ENCODE data around the gene PKN2.

Gene PKN2

DNA sequence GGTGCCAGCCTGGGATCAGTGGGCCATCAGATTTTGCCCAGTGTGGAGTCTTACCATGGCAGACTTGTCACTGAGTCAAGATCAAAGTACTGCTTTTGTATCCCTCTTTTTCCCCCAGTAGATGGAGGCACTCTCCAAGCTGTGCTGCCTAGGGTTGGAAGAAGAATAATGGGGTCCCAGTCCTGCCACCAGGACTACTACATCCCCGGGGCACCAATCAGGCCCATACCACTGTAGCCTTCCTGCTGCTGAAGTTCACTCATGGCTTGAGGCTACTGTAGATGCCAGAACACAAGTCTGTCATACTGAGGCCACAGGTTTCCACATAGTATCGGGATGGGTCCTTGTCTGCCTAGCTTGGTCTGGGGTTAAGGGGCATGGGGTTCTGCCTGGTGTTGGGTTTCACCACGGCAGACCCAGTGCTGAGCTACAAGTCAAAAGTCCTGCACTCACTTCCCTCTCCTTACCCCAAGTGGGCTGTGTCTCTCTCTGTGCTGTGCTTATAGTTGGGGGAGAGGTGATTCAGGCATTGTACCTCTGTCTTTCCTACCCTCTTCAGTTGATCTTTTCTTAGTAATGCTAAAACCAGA, 53.4 kb downstream of the PKN2 start:
- H3K36me3 ChIP-seq (ENCODE audit: control insufficient read depth, low read length), result peaks cover 25% of the 10 kb centered on the region
- no peaks in the 10 kb centered on the region for H3K9me2 ChIP-seq (replicated peaks; ENCODE audit: control insufficient read depth, low read length)
- no peak overlapping the region for H3K4me3 ChIP-seq (ENCODE audit: low read length)
- H3K9me3 ChIP-seq (ENCODE audit: control insufficient read depth, insufficient read depth, low read length), result no peaks in the 10 kb centered on the region
- no peaks in the 10 kb centered on the region for H3K4me1 ChIP-seq (ENCODE audit: control insufficient read depth, low read length)
- no peak for TF ChIP-seq EZH2phosphoT487 (IDR thresholded peaks at IDR 0.05; ENCODE audit: borderline replicate concordance, low read length)
- TF ChIP-seq, protein P1, sequence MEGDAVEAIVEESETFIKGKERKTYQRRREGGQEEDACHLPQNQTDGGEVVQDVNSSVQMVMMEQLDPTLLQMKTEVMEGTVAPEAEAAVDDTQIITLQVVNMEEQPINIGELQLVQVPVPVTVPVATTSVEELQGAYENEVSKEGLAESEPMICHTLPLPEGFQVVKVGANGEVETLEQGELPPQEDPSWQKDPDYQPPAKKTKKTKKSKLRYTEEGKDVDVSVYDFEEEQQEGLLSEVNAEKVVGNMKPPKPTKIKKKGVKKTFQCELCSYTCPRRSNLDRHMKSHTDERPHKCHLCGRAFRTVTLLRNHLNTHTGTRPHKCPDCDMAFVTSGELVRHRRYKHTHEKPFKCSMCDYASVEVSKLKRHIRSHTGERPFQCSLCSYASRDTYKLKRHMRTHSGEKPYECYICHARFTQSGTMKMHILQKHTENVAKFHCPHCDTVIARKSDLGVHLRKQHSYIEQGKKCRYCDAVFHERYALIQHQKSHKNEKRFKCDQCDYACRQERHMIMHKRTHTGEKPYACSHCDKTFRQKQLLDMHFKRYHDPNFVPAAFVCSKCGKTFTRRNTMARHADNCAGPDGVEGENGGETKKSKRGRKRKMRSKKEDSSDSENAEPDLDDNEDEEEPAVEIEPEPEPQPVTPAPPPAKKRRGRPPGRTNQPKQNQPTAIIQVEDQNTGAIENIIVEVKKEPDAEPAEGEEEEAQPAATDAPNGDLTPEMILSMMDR (IDR thresholded peaks at IDR 0.05; ENCODE audit: low read depth, low read length, poor library complexity, severe bottlenecking), result no peak
- no peak overlapping the region for H3K4me2 ChIP-seq (ENCODE audit: low read length)
- H3K79me2 ChIP-seq (ENCODE audit: control insufficient read depth, low read length), result peaks cover 71% of the 10 kb centered on the region
- peaks cover 9% of the 10 kb centered on the region; the same call in 1 of the 2 replicates for H4K20me1 ChIP-seq (ENCODE audit: control insufficient read depth, insufficient read depth, low read depth, low read length)
- H3K27me3 ChIP-seq (ENCODE audit: control insufficient read depth, low read length), result no peaks in the 10 kb centered on the region
- no peaks in the 10 kb centered on the region for H3F3A ChIP-seq (ENCODE audit: control insufficient read depth, insufficient read depth)
- H3K27ac ChIP-seq (ENCODE audit: low read depth, low read length), result no peak overlapping the region

- H3K4me1 ChIP-seq (ENCODE audit: control insufficient read depth, low read length), result no peaks in the 10 kb centered on the region
- no peak overlapping the region for H3K4me2 ChIP-seq (ENCODE audit: low read length)
- peaks cover 40% of the 10 kb centered on the region for H3K79me2 ChIP-seq (ENCODE audit: control insufficient read depth, low read length)
- H3K9me3 ChIP-seq (ENCODE audit: control insufficient read depth, insufficient read depth, low read length), result no peaks in the 10 kb centered on the region
- H3K36me3 ChIP-seq (ENCODE audit: control insufficient read depth, low read length), result peaks cover 39% of the 10 kb centered on the region
- peaks cover 9% of the 10 kb centered on the region; the same call in 1 of the 2 replicates for H4K20me1 ChIP-seq (ENCODE audit: control insufficient read depth, insufficient read depth, low read depth, low read length)
- TF ChIP-seq, protein P1 (IDR thresholded peaks at IDR 0.05; ENCODE audit: low read depth, low read length, poor library complexity, severe bottlenecking), result no peak
- TF ChIP-seq EZH2phosphoT487 (IDR thresholded peaks at IDR 0.05; ENCODE audit: borderline replicate concordance, low read length), result no peak
- no peaks in the 10 kb centered on the region for H3F3A ChIP-seq (ENCODE audit: control insufficient read depth, insufficient read depth)
- no peak overlapping the region for H3K4me3 ChIP-seq (ENCODE audit: low read length)
- H3K27me3 ChIP-seq (ENCODE audit: control insufficient read depth, low read length), result no peaks in the 10 kb centered on the region
- no peaks in the 10 kb centered on the region for H3K9me2 ChIP-seq (replicated peaks; ENCODE audit: control insufficient read depth, low read length)
- H3K27ac ChIP-seq (ENCODE audit: low read depth, low read length), result no peak overlapping the region
Observed at GRCh38 chr1:88740784-88741183, 56.7 kb downstream of the PKN2 start.

DNA sequence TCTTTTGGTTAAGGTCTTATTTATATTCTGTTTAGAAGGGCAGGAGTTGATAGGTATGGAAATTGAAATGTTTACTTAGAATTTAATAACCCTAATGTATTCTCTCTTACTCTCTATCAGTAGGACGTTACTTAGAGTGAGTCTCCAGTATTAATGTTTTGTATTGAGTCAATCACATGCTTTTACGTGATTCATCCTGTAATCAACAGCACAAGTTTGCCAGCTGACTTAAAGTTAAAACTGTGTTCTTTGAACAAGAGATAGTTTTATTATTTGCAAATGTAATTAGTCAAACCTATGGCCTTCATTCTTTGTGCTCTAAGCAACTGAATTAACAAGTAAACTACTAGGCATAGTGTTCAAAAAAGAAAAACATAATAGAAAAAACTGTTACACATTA, 57.3 kb downstream of the PKN2 start:
- H3K27ac ChIP-seq (ENCODE audit: low read depth, low read length), result no peak overlapping the region

GRCh38 chr1:88742531-88742930, 58.5 kb downstream of the PKN2 start:
- Histone ChIP-seq H3K4me1 (ENCODE audit: control insufficient read depth, low read length) (no peaks in the 10 kb centered on the region), H3K9me3 (ENCODE audit: control insufficient read depth, insufficient read depth, low read length) (no peaks in the 10 kb centered on the region), H4K20me1 (ENCODE audit: control insufficient read depth, insufficient read depth, low read depth, low read length) (peaks cover 3% of the 10 kb centered on the region; the same call in 1 of the 2 replicates), H3K27ac (ENCODE audit: low read depth, low read length) (no peak overlapping the region), H3F3A (ENCODE audit: control insufficient read depth, insufficient read depth) (no peaks in the 10 kb centered on the region), H3K79me2 (ENCODE audit: control insufficient read depth, low read length) (peaks cover 23% of the 10 kb centered on the region), H3K36me3 (ENCODE audit: control insufficient read depth, low read length) (peaks cover 31% of the 10 kb centered on the region), H3K27me3 (ENCODE audit: control insufficient read depth, low read length) (no peaks in the 10 kb centered on the region), H3K4me2 (ENCODE audit: low read length) (no peak overlapping the region), H3K9me2 (replicated peaks; ENCODE audit: control insufficient read depth, low read length) (no peaks in the 10 kb centered on the region), H3K4me3 (ENCODE audit: low read length) (no peak overlapping the region)
- TF ChIP-seq EZH2phosphoT487 (IDR thresholded peaks at IDR 0.05; ENCODE audit: borderline replicate concordance, low read length), result no peak
- TF ChIP-seq, protein P1 (IDR thresholded peaks at IDR 0.05; ENCODE audit: low read depth, low read length, poor library complexity, severe bottlenecking), result no peak

More for the DNA sequence above, 57.3 kb downstream of the PKN2 start:
- no peak for TF ChIP-seq EZH2phosphoT487 (IDR thresholded peaks at IDR 0.05; ENCODE audit: borderline replicate concordance, low read length)
- H3K9me3 ChIP-seq (ENCODE audit: control insufficient read depth, insufficient read depth, low read length), result no peaks in the 10 kb centered on the region
- peaks cover 39% of the 10 kb centered on the region for H3K36me3 ChIP-seq (ENCODE audit: control insufficient read depth, low read length)
- H3K4me1 ChIP-seq (ENCODE audit: control insufficient read depth, low read length), result no peaks in the 10 kb centered on the region
- peaks cover 34% of the 10 kb centered on the region for H3K79me2 ChIP-seq (ENCODE audit: control insufficient read depth, low read length)
- H3K9me2 ChIP-seq (replicated peaks; ENCODE audit: control insufficient read depth, low read length), result no peaks in the 10 kb centered on the region
- H3K4me2 ChIP-seq (ENCODE audit: low read length), result no peak overlapping the region
- no peaks in the 10 kb centered on the region for H3F3A ChIP-seq (ENCODE audit: control insufficient read depth, insufficient read depth)
- H3K4me3 ChIP-seq (ENCODE audit: low read length), result no peak overlapping the region
- H4K20me1 ChIP-seq (ENCODE audit: control insufficient read depth, insufficient read depth, low read depth, low read length), result peaks cover 9% of the 10 kb centered on the region; the same call in 1 of the 2 replicates
- no peaks in the 10 kb centered on the region for H3K27me3 ChIP-seq (ENCODE audit: control insufficient read depth, low read length)
